Esophagus muscularis mucosa (tissue), 4 donors: ENCODE measurements around the gene GNG7.

Experiments used
- CTCF ChIP-seq, 3 experiments: fragments of 200-600 bp in 2 of 3; fragments of 450-650 bp in 1 of 3; sonication (generic) in 2 of 3; IDR thresholded peaks; one replicate each; pipeline ENCODE4 v1.5.1; 2017 to 2019; ENCODE audit warnings: antibody characterized with exemption in 3 of 3, mild to moderate bottlenecking in 2 of 3, moderate library complexity in 1 of 3
- EP300 ChIP-seq: sonication (generic); formaldehyde crosslinking; IDR thresholded peaks from one replicate; pipeline ENCODE4 v1.6.1; 2017; ENCODE audit warnings: antibody characterized with exemption
- POLR2A ChIP-seq: fragments of 450-650 bp; IDR thresholded peaks from one replicate; pipeline ENCODE4 v1.6.1; 2017; ENCODE audit warnings: antibody characterized with exemption, moderate library complexity, mild to moderate bottlenecking, low read depth

DNA sequence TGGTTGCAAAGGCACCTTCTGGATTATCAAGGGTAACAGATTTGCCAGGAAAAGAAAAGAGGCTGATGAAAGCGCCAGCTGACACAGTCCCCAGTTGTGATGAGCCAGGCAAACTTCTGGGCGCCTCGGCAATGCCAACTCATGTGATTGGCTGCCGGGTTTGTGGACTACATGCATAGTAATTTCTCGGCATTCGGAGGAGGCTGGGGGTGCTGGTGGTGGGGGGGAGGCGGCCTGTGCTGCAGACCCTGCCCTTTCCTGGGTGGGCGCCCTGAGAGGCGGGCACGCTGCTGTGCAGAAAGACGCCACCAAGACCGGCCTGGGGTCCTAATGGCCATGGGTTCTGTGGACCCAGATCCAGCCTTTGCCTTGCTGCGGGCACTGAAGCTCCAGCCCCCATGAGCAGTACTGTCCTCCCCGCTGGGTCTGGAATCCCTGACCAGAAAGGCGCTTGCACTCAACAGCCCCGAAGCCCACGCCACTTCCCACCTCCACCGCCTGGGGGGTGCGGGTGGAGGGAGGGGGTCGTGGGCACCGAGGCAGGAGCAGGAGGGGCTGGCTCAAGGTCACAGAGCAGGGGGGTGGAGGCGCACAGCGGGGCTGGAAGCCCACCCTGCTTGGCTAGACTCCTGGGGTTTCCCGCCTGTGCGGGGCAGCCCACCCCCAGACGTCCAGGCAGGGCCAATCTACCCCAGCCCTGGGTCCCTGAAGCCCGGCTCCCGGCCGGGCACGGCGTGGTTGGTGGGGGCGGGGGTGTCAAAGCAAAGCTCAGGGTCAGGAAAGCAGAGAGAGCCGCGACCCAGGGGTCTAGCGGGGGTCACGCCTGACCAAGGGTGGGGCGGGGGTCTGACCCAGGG lies 17.7 kb upstream of the GNG7 start:
- TF ChIP-seq CTCF (IDR thresholded peaks at IDR 0.05) (peak in 1 of 3 experiments; percentile 16), POLR2A (no peak), EP300 (no peak)
